IMR-90 (cell line): ENCODE data around the gene KIF1B. TPM values are rescaled to one million over a fixed set of nuclear protein-coding genes. Genes with fewer than 3 reads are reported as not detected.

Experiments used
- ATAC-seq: fragments of 200-7000 bp; cut with Tn5 transposase; 2 replicates; pipeline ENCODE4 v1.9.1; 2020; ENCODE audit warnings: low read depth, mild to moderate bottlenecking, moderate library complexity
- BruUV-seq: library from RNA; stranded (reverse); fragments of 400-500 nt; replicated peaks from 2 replicates; lab custom pipeline; 2021; lab: Mats Ljungman, UMichigan
- CTCF ChIA-PET: fragments of 300-600 bp; formaldehyde crosslinking; extraction: SDS; loops from one replicate; lab custom pipeline; 2021; ENCODE audit warnings: antibody characterized with exemption; lab: Yijun Ruan, JAX
- POLR2A ChIA-PET: fragments of 300-600 bp; sonication (Branson Sonifier 250); formaldehyde crosslinking; loops from one replicate; lab custom pipeline; 2022; ENCODE audit warnings: antibody characterized with exemption; ENCODE audit not compliant: unreplicated experiment; lab: Charles Lee
- DNase-seq: peaks from one replicate; pipeline ENCODE4 v3.0.0; 2013
- H2AFZ ChIP-seq: replicated peaks from 2 replicates; pipeline ENCODE3; 2013; ENCODE audit warnings: low read length, mild to moderate bottlenecking; ENCODE audit not compliant: poor library complexity
- H2AK5ac ChIP-seq: 2 replicates; pipeline ENCODE4 v1.6.1; 2013; ENCODE audit warnings: low read depth, low read length, inconsistent platforms
- H2AK9ac ChIP-seq: replicated peaks from 2 replicates; pipeline ENCODE3; 2013; ENCODE audit warnings: mild to moderate bottlenecking, low read depth, low read length, moderate library complexity; ENCODE audit not compliant: poor library complexity
- H2BK120ac ChIP-seq: 2 replicates; pipeline ENCODE4 v1.6.1; 2013; ENCODE audit warnings: low read depth, low read length, inconsistent platforms
- H2BK15ac ChIP-seq: 3 replicates; pipeline ENCODE4 v1.6.1; 2013; ENCODE audit warnings: low read depth, low read length, inconsistent platforms
- H2BK20ac ChIP-seq: 2 replicates; pipeline ENCODE4 v1.6.1; 2013; ENCODE audit warnings: low read depth, mild to moderate bottlenecking, inconsistent platforms, low read length, moderate library complexity
- H2BK5ac ChIP-seq: 2 replicates; pipeline ENCODE4 v1.6.1; 2013; ENCODE audit warnings: mild to moderate bottlenecking, low read depth, low read length, inconsistent platforms; ENCODE audit not compliant: poor library complexity, severe bottlenecking
- H3K14ac ChIP-seq: replicated peaks from 2 replicates; pipeline ENCODE4 v1.6.1; 2013; ENCODE audit warnings: low read depth, low read length, inconsistent platforms
- H3K18ac ChIP-seq: 2 replicates; pipeline ENCODE4 v1.6.1; 2013; ENCODE audit warnings: low read depth, low read length, control low read depth
- H3K23ac ChIP-seq: 2 replicates; pipeline ENCODE4 v1.6.1; 2013; ENCODE audit warnings: low read depth, low read length, inconsistent platforms
- H3K27ac ChIP-seq: 2 replicates; pipeline ENCODE4 v1.5.1; 2013; ENCODE audit warnings: mild to moderate bottlenecking, control low read depth, low read length; ENCODE audit not compliant: insufficient read depth
- H3K27me3 ChIP-seq: 2 replicates; pipeline ENCODE4 v1.6.1; 2013; ENCODE audit warnings: low read length; ENCODE audit not compliant: control insufficient read depth, insufficient read depth
- H3K36me3 ChIP-seq: 2 replicates; pipeline ENCODE4 v1.6.1; 2013; ENCODE audit warnings: low read length, mixed read lengths; ENCODE audit not compliant: control insufficient read depth, insufficient read depth
- H3K4ac ChIP-seq: 2 replicates; pipeline ENCODE4 v1.6.1; 2013; ENCODE audit warnings: low read depth, low read length, inconsistent platforms
- H3K4me1 ChIP-seq: 2 replicates; pipeline ENCODE4 v1.6.1; 2013; ENCODE audit warnings: low read length, mixed read lengths; ENCODE audit not compliant: control insufficient read depth, insufficient read depth
- H3K4me2 ChIP-seq: 2 replicates; pipeline ENCODE4 v1.6.1; 2013; ENCODE audit warnings: low read depth, mild to moderate bottlenecking, control low read depth, low read length, moderate library complexity
- H3K4me3 ChIP-seq: 2 replicates; pipeline ENCODE4 v1.5.1; 2013; ENCODE audit warnings: low read depth, mild to moderate bottlenecking, control low read depth, low read length, moderate library complexity; ENCODE audit not compliant: insufficient read depth
- H3K56ac ChIP-seq: 2 replicates; pipeline ENCODE4 v1.6.1; 2013; ENCODE audit warnings: low read length, inconsistent platforms; ENCODE audit not compliant: insufficient read depth; ENCODE audit errors: extremely low read depth
- H3K79me1 ChIP-seq, 2 experiments: 2 replicates each; pipeline ENCODE4 v1.6.1; 2013; ENCODE audit warnings: low read length in 2 of 2, inconsistent platforms in 1 of 2, low read depth in 1 of 2
- H3K9ac ChIP-seq: 2 replicates; pipeline ENCODE4 v1.6.1; 2013; ENCODE audit warnings: low read depth, low read length, control low read depth
- H3K9me1 ChIP-seq: 2 replicates; pipeline ENCODE4 v1.6.1; 2013; ENCODE audit warnings: low read length, inconsistent platforms; ENCODE audit not compliant: insufficient read depth
- H3K9me3 ChIP-seq: 2 replicates; pipeline ENCODE4 v1.6.1; 2013; ENCODE audit warnings: low read length; ENCODE audit not compliant: control insufficient read depth, insufficient read depth
- H4K20me1 ChIP-seq: 2 replicates; pipeline ENCODE4 v1.6.1; 2013; ENCODE audit warnings: low read length, inconsistent platforms; ENCODE audit not compliant: insufficient read depth
- H4K5ac ChIP-seq: 2 replicates; pipeline ENCODE4 v1.6.1; 2013; ENCODE audit warnings: mild to moderate bottlenecking, low read depth, low read length, control low read depth
- H4K8ac ChIP-seq, 2 experiments: 2 replicates each; pipeline ENCODE4 v1.6.1; 2013; ENCODE audit warnings: low read depth in 2 of 2, low read length in 2 of 2, control low read depth in 1 of 2, inconsistent platforms in 1 of 2
- H4K91ac ChIP-seq: 2 replicates; pipeline ENCODE4 v1.6.1; 2013; ENCODE audit warnings: low read depth, low read length, inconsistent platforms; ENCODE audit not compliant: insufficient read depth
- CEBPB ChIP-seq: IDR thresholded peaks from 2 replicates; pipeline ENCODE4 v1.6.1; 2012; ENCODE audit warnings: low read depth, low read length, improper control_type of control experiment
- CHD1 ChIP-seq: IDR thresholded peaks from 2 replicates; pipeline ENCODE4 v1.6.1; 2012; ENCODE audit warnings: low read depth, low read length, improper control_type of control experiment
- MAZ ChIP-seq: IDR thresholded peaks from 2 replicates; pipeline ENCODE4 v1.6.1; 2012; ENCODE audit warnings: low read depth, mild to moderate bottlenecking, low read length, improper control_type of control experiment, moderate library complexity, borderline replicate concordance
- POLR2A ChIP-seq: IDR thresholded peaks from 2 replicates; pipeline ENCODE4 v1.6.1; 2012; ENCODE audit warnings: mild to moderate bottlenecking, low read depth, low read length
- WGBS, 2 experiments: methylation state at CpG; one replicate each; pipeline versions ENCODE4 v1.1.5 to v1.1.7; 2013; ENCODE audit warnings: missing lambda C conversion rate in 2 of 2; ENCODE audit not compliant: insufficient read length in 1 of 2; ENCODE audit errors: extremely low coverage in 2 of 2; 5-methylcytosine and 5-hydroxymethylcytosine counted together
- dilution Hi-C: fragments of 300-500 bp; cut with HindIII; formaldehyde crosslinking; loops from one replicate; pipeline ENCODE4 v1.14.3; 2018; ENCODE audit warnings: low sequenced_read_pairs; ENCODE audit not compliant: unreplicated experiment
- in situ Hi-C: fragments of 300-500 bp; cut with MboI; formaldehyde crosslinking; loops from 3 replicates; pipeline ENCODE4 v1.14.3; 2019; ENCODE audit warnings: low sequenced_read_pairs, inconsistent platforms, mixed read lengths
- intact Hi-C: fragments of 100-400 bp; cut with micrococcal nuclease; formaldehyde crosslinking; loops from 2 replicates; pipeline ENCODE4 v1.10.0; 2022
- polyA plus RNA-seq, 3 experiments: library from polyadenylated mRNA; depleted of rRNA; stranded (reverse); fragments of >200 nt; gene quantifications; 2 replicates each; pipeline ENCODE4 v1.2.3, GENCODE V29; 2012; ENCODE audit warnings: low replicate concordance in 1 of 3
- total RNA-seq: library from RNA; depleted of rRNA; stranded (reverse); fragments of >200 nt; gene quantifications from 2 replicates; pipeline ENCODE4 v1.2.3, GENCODE V29; 2012

KIF1B gene
- total and polyA plus RNA-seq, 2 of the 4 experiments (the other 2 are of a cell fraction), result 13.0 to 21.1 TPM

DNA sequence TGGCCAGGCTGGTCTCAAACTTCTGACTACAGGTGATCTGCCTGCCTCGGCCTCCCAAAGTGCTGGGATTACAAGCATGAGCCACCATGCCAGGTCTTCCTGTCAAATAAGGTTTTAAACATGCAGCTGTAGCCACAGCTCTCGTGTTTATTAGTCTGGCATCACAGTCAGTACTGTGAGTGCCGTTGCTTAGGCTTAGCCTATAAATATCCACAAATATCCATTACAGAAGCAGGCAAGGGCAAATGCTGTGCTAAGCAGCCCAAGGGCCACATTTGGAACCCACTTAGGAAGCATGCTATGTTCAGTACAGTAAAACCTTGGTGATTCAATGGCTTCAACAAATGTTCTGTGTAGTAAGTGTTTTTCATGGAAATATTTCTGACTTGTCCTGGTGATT, 75.9 kb downstream of the KIF1B start:
- Histone ChIP-seq H3K36me3 (peaks cover 21% of the 10 kb centered on the region), H3K4me3 (no peak overlapping the region)
- CTCF ChIA-PET, result interaction anchor here (0.9 kb wide), 1 partner anchor 76 kb away, joined by 4 read pairs; the partner anchor contains the start of gene KIF1B

More for the DNA sequence above, 75.9 kb downstream of the KIF1B start:
- TF ChIP-seq POLR2A (no peak), CHD1 (no peak), CEBPB (no peak), MAZ (no peak)
- Histone ChIP-seq H3K79me1 (peaks cover 22 to 36% of the 10 kb centered on the region in 2 experiments), H2AK5ac (no peak overlapping the region), H3K56ac (no peak overlapping the region), H3K9ac (no peak overlapping the region), H2BK20ac (no peak overlapping the region), H3K18ac (no peak overlapping the region), H4K8ac (no peak overlapping the region; a peak in 1 of 4 replicates), H3K9me1 (0 out of 2 replicates have a peak, but pooled peaks cover 2% of the 10 kb centered on the region), H2BK120ac (no peak overlapping the region), H3K27me3 (no peaks in the 10 kb centered on the region), H3K9me3 (no peaks in the 10 kb centered on the region), H3K23ac (no peak overlapping the region), H2BK5ac (no peak overlapping the region), H2BK15ac (no peak overlapping the region), H3K4me1 (peaks cover 4% of the 10 kb centered on the region; the same call in 1 of the 2 replicates), H2AFZ (no peak overlapping the region), H3K14ac (no peak overlapping the region), H3K27ac (no peak overlapping the region), H3K4ac (no peak overlapping the region), H4K20me1 (0 out of 2 replicates have a peak, but pooled peaks cover 3% of the 10 kb centered on the region), H4K5ac (no peak overlapping the region), H3K4me2 (no peak overlapping the region), H4K91ac (no peak overlapping the region), H2AK9ac (no peak overlapping the region)
- ATAC-seq, result peak; percentile 42
- POLR2A ChIA-PET, result no interaction called here
- BruUV-seq, result no TSS peak
- peak; percentile 39 for DNase-seq
- dilution Hi-C loops (no loop called here), in situ Hi-C loops (no loop called here), intact Hi-C loops (no loop called here)
- 100% methylated on average over 1 of the region's 3 CpGs; no CpG with 5 or more reads in 1 of the 2 experiments for WGBS, 2 experiments
